HG03039 (cell line): ENCODE data around the gene NCKAP5.

Experiments
- ATAC-seq: cut with Tn5 transposase; IDR thresholded peaks from one replicate; pipeline ENCODE4 v1.9.1; 2021; ENCODE audit warnings: mild to moderate bottlenecking, moderate library complexity; ENCODE audit not compliant: unreplicated experiment

Gene NCKAP5

DNA sequence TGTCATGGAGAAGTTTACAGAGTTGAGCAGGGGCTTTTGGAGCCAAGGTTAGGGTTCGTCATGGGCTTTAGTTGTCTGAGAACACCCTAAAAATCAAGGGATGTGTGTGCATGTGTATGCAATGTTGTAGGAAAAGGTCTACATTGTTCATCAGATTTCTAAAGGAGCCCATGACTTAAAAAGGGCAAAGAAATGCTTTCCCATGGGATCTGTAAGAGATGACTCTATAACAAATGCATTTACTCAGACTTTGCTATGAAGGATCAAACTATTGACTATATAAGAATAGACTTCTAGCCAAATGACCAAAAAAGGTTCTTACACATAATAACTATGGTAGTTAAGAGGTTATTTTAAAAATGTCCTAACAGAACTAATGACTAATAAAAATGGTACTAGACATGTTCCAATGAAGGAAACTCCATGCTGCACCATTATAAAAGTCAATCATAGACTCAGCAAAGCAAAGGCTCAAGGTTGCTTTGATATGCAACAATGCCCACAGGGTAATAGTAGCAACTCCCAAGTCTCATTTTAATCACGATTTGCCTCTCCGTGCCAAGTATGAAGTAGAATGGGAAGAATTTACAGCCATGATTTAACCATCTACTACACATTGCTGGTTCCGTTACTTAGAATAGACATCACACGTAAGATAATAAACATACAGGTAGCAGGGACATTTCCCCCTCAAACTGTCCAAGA is 158.5 kb downstream of the NCKAP5 start:
- ATAC-seq, result no peak

DNA sequence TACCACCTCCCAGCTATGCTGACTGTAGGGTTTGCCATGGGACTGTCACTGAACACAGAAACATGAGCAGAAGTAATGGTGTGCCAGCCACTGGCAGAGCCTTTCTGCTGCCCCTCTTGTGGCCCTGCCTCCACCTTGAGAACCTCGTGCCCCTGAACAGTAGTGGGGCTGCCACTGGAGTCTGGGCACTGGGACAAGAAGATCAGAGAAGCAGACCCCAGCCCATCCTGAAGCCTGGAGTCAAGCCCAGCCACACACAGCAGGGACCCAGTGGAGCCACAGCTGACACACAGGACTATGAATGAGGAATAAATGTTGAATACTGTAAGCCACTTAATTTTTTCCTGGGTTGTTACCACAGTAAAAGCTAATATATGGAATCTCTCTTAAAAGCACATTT is 159.6 kb downstream of the NCKAP5 start:
- no peak for ATAC-seq

GRCh38 chr2:133407341-133407740 is 160.9 kb downstream of the NCKAP5 start:
- no peak for ATAC-seq

DNA sequence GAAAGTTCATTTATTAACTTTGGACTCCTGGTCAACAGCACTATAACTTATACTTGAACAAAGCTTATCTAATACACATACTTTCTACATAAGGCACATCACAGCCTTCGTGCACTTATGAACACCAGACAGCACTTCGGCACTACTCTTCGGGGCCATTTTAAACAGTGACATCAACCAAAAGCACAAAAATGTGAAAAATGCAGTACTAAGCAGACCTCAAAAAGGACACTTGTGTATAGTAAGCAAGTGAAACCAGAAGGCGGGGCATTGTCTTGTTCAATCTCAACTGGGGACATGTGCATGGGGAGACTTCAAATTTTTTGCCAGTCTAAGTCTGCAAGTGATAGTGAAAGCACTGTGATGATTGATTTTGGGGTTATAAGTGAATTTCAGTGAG is 163.0 kb downstream of the NCKAP5 start:
- ATAC-seq, result no peak

- no peak for ATAC-seq
These were observed 167.9 kb downstream of the NCKAP5 start for GRCh38 chr2:133400411-133400810.

GRCh38 chr2:133393895-133394294 is 174.4 kb downstream of the NCKAP5 start:
- ATAC-seq, result no peak

DNA sequence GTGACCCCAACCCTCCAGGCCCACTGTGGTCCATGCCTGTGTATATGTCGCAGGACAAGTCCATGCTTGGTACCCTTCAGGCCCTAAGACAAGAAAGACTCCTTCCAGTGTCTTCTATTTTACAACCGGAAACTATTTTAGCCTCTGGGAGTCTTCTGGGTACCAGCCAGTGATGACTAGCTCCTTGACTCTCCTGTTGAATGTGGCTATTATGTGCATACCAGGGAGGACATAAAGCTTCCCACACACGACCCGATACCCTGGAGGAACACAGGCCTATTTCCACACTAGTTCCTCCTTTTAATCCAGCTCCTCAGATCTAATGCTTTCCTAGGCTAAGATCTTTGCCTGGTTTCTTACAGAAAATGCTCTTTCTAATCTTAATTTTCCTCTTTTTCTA is 178.1 kb downstream of the NCKAP5 start:
- ATAC-seq, result no peak

DNA sequence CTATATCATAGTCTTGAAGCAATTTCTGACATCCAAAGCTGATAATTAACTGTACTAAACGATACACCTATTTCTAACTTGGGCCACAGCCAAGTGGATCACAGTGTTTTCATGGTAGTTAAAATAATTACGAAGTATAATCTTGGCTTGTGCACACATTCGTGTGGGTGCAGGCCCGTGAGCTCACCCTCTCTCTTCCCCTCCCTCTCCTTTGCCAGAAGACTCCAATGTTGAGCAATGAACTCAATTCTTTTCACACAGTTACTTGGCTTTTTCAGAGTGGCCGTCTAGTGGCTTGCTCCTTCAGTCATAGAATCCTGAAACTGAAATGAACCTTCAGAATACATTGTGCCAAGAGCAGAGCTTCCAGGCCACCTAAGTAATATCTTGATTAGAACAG is 178.7 kb downstream of the NCKAP5 start:
- ATAC-seq, result no peak

DNA sequence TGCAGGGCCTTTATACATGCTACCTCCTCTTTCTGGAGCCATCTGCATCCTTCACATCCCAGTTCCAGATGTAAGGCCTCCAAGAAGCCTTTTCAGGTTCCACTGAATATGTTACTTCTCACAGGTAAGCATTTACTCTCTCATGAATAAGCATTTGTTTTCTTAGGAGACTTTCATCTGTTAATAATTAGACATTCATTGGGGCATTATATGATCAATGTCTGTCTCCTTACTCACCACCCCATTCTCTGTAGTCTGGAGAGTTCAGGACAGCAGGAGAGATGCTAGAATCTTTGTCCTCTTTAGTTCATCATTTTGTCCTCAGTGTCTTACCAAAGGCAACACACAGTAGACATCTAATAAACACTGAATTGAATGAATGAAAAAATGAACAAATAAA is 185.7 kb downstream of the NCKAP5 start:
- no peak for ATAC-seq

GRCh38 chr2:133380991-133381390 is 187.3 kb downstream of the NCKAP5 start:
- ATAC-seq, result no peak

DNA sequence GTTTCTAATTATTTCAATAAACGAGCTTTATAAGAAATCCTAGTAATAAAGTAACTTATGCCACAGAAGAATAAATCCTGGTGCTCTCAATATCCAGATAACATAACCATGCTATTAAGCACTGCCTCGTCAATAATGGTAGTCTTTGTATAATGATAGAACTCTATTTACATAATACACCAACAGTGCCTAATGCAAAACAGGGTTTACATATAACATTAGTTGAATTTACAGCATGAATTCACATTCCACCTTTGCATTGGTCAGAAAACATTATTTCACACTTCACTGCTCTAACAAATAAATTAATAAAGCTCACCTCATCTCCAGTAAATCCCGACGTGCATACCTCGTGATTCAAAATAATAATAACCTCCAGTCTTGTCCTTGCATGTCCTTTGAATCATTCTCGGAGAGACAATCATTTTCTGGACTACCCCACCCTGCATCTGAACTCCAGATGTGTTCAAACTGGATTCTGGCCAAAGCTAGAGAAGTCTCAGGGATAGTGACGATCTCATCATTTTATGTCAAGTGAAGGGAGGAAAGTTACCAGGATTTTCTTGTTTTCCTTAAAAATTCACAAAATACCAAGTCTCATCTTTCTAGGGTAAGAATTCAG is 189.2 kb downstream of the NCKAP5 start:
- ATAC-seq, result no peak

- no peak for ATAC-seq
These were observed 189.9 kb downstream of the NCKAP5 start for GRCh38 chr2:133378386-133378785.

DNA sequence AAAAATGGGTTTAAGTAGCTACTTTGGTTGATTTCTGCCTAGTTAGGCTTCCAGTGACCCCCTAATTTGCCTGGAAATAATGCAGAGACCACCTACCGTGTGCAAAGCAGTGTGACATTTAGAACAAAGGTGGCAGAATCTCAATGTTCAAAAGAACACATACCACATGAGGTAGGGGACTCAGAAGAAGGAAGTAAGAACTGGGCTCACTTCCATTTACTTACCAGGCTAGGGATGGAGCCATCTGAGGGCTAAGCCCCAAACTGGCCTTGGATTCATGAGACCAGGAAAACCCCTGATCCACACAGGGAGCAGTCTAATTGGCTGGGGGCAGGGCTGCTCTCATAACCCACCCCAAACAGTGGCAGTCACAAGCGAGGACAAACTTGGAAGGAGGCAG is 190.7 kb downstream of the NCKAP5 start:
- no peak for ATAC-seq

GRCh38 chr2:133377021-133377481 is 191.2 kb downstream of the NCKAP5 start:
- no peak for ATAC-seq

DNA sequence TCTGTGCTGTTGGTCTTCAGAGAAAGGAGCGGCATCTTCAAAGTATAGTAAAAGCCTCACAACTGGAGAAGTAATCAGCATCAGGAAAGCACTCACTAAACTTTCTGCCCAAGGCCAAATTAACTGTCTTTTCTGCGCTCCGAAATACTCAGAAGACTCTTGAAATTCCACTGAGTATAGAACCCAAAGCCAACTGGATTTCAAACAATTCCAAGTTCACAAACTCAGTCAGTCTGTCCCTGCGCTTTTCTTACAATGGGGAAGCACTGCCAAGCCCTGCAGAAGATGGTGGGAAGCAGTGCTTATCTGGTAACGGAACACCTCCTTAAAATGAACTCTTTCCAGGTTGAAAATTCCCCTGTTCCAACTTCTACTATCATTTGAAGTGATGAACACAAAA is 193.5 kb downstream of the NCKAP5 start:
- no peak for ATAC-seq

GRCh38 chr2:133371286-133371685 is 197.0 kb downstream of the NCKAP5 start:
- ATAC-seq, result no peak

DNA sequence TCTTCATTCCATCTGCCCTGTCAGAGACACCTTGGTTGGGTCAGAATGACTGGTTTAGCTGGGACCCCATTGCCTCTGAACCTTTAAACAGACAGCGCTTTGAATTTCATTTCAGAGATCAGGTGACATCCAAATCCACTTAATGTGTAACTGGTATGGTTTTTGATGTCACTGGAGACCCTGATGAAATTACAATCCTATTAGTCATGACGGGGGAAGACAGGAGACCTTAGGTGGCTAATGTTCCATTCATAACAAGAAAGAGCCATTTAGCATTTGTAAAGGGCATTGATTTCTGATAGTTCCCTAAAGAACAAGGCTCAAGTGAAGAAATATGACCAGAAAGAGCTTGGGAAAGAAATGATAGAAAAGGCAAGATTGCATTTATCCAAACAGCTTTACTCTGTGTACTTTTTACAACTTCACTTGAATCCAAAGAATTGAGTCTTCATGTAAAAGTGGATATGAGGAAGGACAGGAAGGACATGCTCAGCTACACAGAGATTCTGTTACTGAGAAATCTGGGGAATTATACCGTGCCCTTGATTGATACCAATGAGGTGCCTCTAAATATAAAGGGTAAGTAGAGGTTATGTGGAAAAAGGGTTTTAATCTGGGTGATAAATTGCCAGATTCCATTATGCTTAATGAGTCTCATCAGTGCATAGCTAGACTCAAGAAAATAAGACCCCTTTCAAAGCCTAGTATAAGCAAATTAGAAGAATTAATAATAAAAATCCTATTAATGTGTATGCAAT is 198.2 kb downstream of the NCKAP5 start:
- ATAC-seq, result no peak

DNA sequence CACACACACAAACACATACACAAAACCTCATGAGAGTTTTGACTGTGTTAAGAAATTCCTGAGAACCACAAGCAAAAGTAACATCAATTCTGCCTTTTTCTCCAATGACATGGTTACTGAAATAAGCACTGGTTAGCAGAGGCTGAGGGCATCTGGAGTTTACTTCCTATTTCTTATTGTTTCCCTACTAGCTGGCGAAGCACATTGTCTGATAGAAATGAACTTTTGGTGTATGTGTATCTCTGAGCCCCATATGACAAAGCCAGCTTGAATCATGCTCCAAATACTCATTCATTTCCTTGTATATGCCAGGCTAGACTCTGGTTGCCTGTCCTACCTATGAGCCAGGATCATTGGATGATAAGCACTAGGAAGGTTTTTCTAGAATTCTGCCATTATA is 203.1 kb downstream of the NCKAP5 start:
- no peak for ATAC-seq

DNA sequence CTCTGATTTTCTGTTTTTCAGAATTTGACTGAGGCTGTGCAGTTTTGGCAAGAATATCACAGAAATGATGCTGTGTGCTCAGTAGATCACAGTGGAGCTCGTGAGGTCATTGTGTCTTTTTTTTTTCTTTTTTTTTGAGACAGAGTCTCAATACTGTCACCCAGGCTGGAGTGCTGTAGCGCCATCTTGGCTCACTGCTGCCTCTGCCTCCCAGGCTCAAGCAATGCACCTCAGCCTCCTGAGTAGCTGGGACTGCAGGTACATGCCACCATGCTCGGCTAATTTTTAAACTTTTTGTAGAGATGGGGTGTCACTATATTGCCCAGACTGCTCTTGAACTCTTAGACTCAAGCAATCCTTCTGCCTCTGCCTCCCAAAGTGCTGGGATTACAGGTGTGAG is 203.6 kb downstream of the NCKAP5 start:
- ATAC-seq, result no peak

- no peak for ATAC-seq
These were observed 204.4 kb downstream of the NCKAP5 start for GRCh38 chr2:133363884-133364283.

GRCh38 chr2:133362061-133362476 is 206.2 kb downstream of the NCKAP5 start:
- ATAC-seq, result no peak

DNA sequence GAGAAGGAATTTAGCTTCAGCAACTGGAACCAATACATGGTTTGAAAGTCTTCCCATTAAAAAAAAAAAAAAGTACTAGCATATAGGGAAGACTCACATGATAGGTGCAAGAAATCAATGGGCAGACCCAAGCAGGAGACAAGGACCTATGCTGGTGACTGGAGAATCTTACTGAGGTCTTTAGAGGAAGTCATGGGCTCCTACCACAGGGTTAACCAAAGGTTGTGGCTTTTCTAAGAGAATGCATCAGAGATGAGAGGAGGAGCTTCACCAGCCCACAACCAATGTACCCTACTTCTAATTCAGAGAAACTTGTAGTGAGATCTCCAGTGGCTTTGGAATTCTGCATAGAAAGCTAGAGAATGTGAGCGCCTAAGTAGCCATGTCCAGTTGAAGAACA is 207.4 kb downstream of the NCKAP5 start:
- ATAC-seq, result no peak
